WTC11 (cell line): ENCODE results near the gene MAP7. TPM values are rescaled to one million over a fixed set of nuclear protein-coding genes. Genes with fewer than 3 reads are reported as not detected.

Experiments used
- ATAC-seq: fragments of 200-7000 bp; cut with Tn5 transposase; 2 replicates; pipeline ENCODE4 v1.10.0; 2021; ENCODE audit warnings: mild to moderate bottlenecking, moderate library complexity
- CTCF ChIA-PET: fragments of 300-600 bp; sonication (Branson Sonifier 250); formaldehyde crosslinking; loops from one replicate; lab custom pipeline; 2021; ENCODE audit warnings: antibody characterized with exemption; lab: Charles Lee
- POLR2A ChIA-PET: fragments of 350-600 bp; sonication (Branson Sonifier 250); formaldehyde crosslinking; loops from one replicate; lab custom pipeline; 2021; ENCODE audit warnings: antibody characterized with exemption; lab: Charles Lee
- DNase-seq: peaks from one replicate; pipeline ENCODE4 v3.0.0; 2021; ENCODE audit warnings: low spot score
- H3K27ac Mint-ChIP-seq: 2 replicates; pipeline ENCODE4 v1.8.0; 2021; ENCODE audit warnings: mixed read lengths
- H3K27me3 Mint-ChIP-seq: 2 replicates; pipeline ENCODE4 v1.8.0; 2021; ENCODE audit warnings: low read depth, mild to moderate bottlenecking, moderate library complexity, mixed read lengths
- H3K36me3 Mint-ChIP-seq: 2 replicates; pipeline ENCODE4 v1.8.0; 2021; ENCODE audit warnings: mixed read lengths
- H3K4me1 Mint-ChIP-seq: 2 replicates; pipeline ENCODE4 v1.8.0; 2022; ENCODE audit warnings: mixed read lengths
- H3K4me3 Mint-ChIP-seq: 2 replicates; pipeline ENCODE4 v1.8.0; 2021; ENCODE audit warnings: mild to moderate bottlenecking, moderate library complexity, mixed read lengths
- H3K9me3 Mint-ChIP-seq: 2 replicates; pipeline ENCODE4 v1.8.0; 2021; ENCODE audit warnings: mixed read lengths
- AFF4 ChIP-seq: sonication (generic); formaldehyde crosslinking; IDR thresholded peaks from 2 replicates; pipeline ENCODE4 v1.8.1; 2023; ENCODE audit warnings: mild to moderate bottlenecking, missing genetic modification reagents, borderline replicate concordance
- AR ChIP-seq: fragments of 250-450 bp; sonication (Bioruptor Pico); IDR thresholded peaks from 2 replicates; pipeline ENCODE4 v1.9.0; 2021; ENCODE audit warnings: mild to moderate bottlenecking
- CTCF ChIP-seq: fragments of 200-600 bp; IDR thresholded peaks from 2 replicates; pipeline ENCODE4 v1.8.0; 2022; ENCODE audit warnings: antibody characterized with exemption
- ELF4 ChIP-seq: sonication (generic); formaldehyde crosslinking; IDR thresholded peaks from 2 replicates; pipeline ENCODE4 v1.8.1; 2022; ENCODE audit warnings: low read depth, mild to moderate bottlenecking, moderate library complexity, missing genetic modification reagents
- FOXK1 ChIP-seq: sonication (generic); formaldehyde crosslinking; IDR thresholded peaks from 2 replicates; pipeline ENCODE4 v1.8.0; 2022; ENCODE audit warnings: mild to moderate bottlenecking, moderate library complexity, missing genetic modification reagents
- FOXP1 ChIP-seq: sonication (generic); formaldehyde crosslinking; IDR thresholded peaks from 2 replicates; pipeline ENCODE4 v1.8.0; 2022; ENCODE audit warnings: missing genetic modification reagents, mild to moderate bottlenecking, moderate library complexity, borderline replicate concordance
- GABPB1 ChIP-seq: sonication (generic); formaldehyde crosslinking; IDR thresholded peaks from 2 replicates; pipeline ENCODE4 v1.8.1; 2023; ENCODE audit warnings: mild to moderate bottlenecking, missing genetic modification reagents
- GTF2I ChIP-seq: fragments of 250-450 bp; sonication (Bioruptor Pico); conservative IDR thresholded peaks from 2 replicates; pipeline ENCODE4 v1.4.0; 2021; ENCODE audit warnings: mild to moderate bottlenecking
- KAT7 ChIP-seq: sonication (generic); formaldehyde crosslinking; IDR thresholded peaks from 2 replicates; pipeline ENCODE4 v1.8.1; 2023; ENCODE audit warnings: missing genetic modification reagents, mild to moderate bottlenecking, borderline replicate concordance
- RORB ChIP-seq: fragments of 250-450 bp; sonication (Bioruptor Pico); IDR thresholded peaks from 2 replicates; pipeline ENCODE4 v1.9.0; 2021; ENCODE audit warnings: mild to moderate bottlenecking
- TCF7 ChIP-seq: sonication (generic); formaldehyde crosslinking; IDR thresholded peaks from 2 replicates; pipeline ENCODE4 v1.8.0; 2022; ENCODE audit warnings: mild to moderate bottlenecking, low read depth, missing genetic modification reagents, moderate library complexity
- TEAD1 ChIP-seq: sonication (generic); formaldehyde crosslinking; IDR thresholded peaks from 2 replicates; pipeline ENCODE4 v1.8.0; 2022; ENCODE audit warnings: mild to moderate bottlenecking, missing genetic modification reagents
- USF1 ChIP-seq: sonication (generic); formaldehyde crosslinking; IDR thresholded peaks from 2 replicates; pipeline ENCODE4 v1.8.0; 2022; ENCODE audit warnings: mild to moderate bottlenecking, missing genetic modification reagents
- ZNF423 ChIP-seq: fragments of 250-450 bp; sonication (Bioruptor Pico); IDR thresholded peaks from 2 replicates; pipeline ENCODE4 v2.1.2; 2022; ENCODE audit warnings: mild to moderate bottlenecking, moderate library complexity
- ZNF671 ChIP-seq: fragments of 250-450 bp; sonication (Bioruptor Pico); IDR thresholded peaks from 2 replicates; pipeline ENCODE4 v1.8.0; 2021; ENCODE audit warnings: mild to moderate bottlenecking
- total RNA-seq: library from RNA; stranded (reverse); gene quantifications from 3 replicates; pipeline ENCODE4 v1.2.3, GENCODE V29; 2021
- TF ChIP-seq, protein P1 (sequence below): fragments of 250-450 bp; sonication (Bioruptor Pico); IDR thresholded peaks from 2 replicates; pipeline ENCODE4 v1.9.0; 2021; ENCODE audit warnings: mild to moderate bottlenecking, borderline replicate concordance
- TF ChIP-seq, protein P2 (sequence below): sonication (generic); formaldehyde crosslinking; IDR thresholded peaks from 2 replicates; pipeline ENCODE4 v1.8.0; 2022; ENCODE audit warnings: missing genetic modification reagents

MAP7 gene
- total RNA-seq, 1 experiment from 2014 or later, result 56.6 TPM

GRCh38 chr6:136429264-136430065, 120.8 kb downstream of the MAP7 start:
- Mint-ChIP-seq H3K27ac (no peak overlapping the region), H3K4me3 (no peak overlapping the region), H3K4me1 (peaks cover 60% of the 10 kb centered on the region), H3K9me3 (no peaks in the 10 kb centered on the region)
- POLR2A ChIA-PET, result no interaction called here
- DNase-seq (no peak), ATAC-seq (no peak)
- TF ChIP-seq ELF4 (CRISPR knock-in tag) (no peak), GTF2I (CRISPR knock-in tag) (no peak), AR (CRISPR knock-in tag) (no peak), GABPB1 (CRISPR knock-in tag) (no peak), FOXP1 (CRISPR knock-in tag) (no peak), CTCF (no peak), RORB (CRISPR knock-in tag) (no peak), AFF4 (CRISPR knock-in tag) (no peak), FOXK1 (CRISPR knock-in tag) (no peak), TCF7 (CRISPR knock-in tag) (no peak), ZNF671 (no peak), USF1 (CRISPR knock-in tag) (no peak), KAT7 (no peak), TEAD1 (CRISPR knock-in tag) (no peak), ZNF423 (CRISPR knock-in tag) (no peak)
- TF ChIP-seq, protein P1, sequence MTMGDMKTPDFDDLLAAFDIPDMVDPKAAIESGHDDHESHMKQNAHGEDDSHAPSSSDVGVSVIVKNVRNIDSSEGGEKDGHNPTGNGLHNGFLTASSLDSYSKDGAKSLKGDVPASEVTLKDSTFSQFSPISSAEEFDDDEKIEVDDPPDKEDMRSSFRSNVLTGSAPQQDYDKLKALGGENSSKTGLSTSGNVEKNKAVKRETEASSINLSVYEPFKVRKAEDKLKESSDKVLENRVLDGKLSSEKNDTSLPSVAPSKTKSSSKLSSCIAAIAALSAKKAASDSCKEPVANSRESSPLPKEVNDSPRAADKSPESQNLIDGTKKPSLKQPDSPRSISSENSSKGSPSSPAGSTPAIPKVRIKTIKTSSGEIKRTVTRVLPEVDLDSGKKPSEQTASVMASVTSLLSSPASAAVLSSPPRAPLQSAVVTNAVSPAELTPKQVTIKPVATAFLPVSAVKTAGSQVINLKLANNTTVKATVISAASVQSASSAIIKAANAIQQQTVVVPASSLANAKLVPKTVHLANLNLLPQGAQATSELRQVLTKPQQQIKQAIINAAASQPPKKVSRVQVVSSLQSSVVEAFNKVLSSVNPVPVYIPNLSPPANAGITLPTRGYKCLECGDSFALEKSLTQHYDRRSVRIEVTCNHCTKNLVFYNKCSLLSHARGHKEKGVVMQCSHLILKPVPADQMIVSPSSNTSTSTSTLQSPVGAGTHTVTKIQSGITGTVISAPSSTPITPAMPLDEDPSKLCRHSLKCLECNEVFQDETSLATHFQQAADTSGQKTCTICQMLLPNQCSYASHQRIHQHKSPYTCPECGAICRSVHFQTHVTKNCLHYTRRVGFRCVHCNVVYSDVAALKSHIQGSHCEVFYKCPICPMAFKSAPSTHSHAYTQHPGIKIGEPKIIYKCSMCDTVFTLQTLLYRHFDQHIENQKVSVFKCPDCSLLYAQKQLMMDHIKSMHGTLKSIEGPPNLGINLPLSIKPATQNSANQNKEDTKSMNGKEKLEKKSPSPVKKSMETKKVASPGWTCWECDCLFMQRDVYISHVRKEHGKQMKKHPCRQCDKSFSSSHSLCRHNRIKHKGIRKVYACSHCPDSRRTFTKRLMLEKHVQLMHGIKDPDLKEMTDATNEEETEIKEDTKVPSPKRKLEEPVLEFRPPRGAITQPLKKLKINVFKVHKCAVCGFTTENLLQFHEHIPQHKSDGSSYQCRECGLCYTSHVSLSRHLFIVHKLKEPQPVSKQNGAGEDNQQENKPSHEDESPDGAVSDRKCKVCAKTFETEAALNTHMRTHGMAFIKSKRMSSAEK (CRISPR knock-in tag), result no peak
- TF ChIP-seq, protein P2, sequence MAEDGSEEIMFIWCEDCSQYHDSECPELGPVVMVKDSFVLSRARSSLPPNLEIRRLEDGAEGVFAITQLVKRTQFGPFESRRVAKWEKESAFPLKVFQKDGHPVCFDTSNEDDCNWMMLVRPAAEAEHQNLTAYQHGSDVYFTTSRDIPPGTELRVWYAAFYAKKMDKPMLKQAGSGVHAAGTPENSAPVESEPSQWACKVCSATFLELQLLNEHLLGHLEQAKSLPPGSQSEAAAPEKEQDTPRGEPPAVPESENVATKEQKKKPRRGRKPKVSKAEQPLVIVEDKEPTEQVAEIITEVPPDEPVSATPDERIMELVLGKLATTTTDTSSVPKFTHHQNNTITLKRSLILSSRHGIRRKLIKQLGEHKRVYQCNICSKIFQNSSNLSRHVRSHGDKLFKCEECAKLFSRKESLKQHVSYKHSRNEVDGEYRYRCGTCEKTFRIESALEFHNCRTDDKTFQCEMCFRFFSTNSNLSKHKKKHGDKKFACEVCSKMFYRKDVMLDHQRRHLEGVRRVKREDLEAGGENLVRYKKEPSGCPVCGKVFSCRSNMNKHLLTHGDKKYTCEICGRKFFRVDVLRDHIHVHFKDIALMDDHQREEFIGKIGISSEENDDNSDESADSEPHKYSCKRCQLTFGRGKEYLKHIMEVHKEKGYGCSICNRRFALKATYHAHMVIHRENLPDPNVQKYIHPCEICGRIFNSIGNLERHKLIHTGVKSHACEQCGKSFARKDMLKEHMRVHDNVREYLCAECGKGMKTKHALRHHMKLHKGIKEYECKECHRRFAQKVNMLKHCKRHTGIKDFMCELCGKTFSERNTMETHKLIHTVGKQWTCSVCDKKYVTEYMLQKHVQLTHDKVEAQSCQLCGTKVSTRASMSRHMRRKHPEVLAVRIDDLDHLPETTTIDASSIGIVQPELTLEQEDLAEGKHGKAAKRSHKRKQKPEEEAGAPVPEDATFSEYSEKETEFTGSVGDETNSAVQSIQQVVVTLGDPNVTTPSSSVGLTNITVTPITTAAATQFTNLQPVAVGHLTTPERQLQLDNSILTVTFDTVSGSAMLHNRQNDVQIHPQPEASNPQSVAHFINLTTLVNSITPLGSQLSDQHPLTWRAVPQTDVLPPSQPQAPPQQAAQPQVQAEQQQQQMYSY (CRISPR knock-in tag), result no peak
- TF ChIP-seq, all 79 proteins: peak for 0
- no peaks in the 10 kb centered on the region for H3K36me3 Mint-ChIP-seq
- H3K27me3 Mint-ChIP-seq, result no peaks in the 10 kb centered on the region
- CTCF ChIA-PET, result interaction anchor here (1.0 kb wide), 2 partner anchors 118 to 121 kb away, joined by 4 read pairs; partner anchors contain the start of gene MAP7
